ENCODE measurements around the gene COPS3.

GRCh38 chr17:17200831-17201230 is 80.2 kb downstream of the COPS3 start:
- TF ChIP-seq CTCF (IDR thresholded peaks at IDR 0.05): no peak
- no peak for TF ChIP-seq POLR2A (IDR thresholded peaks at IDR 0.05)

All from Peyer's patch (tissue), 4 donors.